Gastroesophageal sphincter (tissue), 3 donors: ENCODE results near the gene CENPO.

ENCODE experiments used
- EP300 ChIP-seq: sonication (generic); formaldehyde crosslinking; IDR thresholded peaks from one replicate; pipeline ENCODE4 v1.6.1; 2017; ENCODE audit warnings: antibody characterized with exemption, mild to moderate bottlenecking
- POLR2A ChIP-seq, 2 donors: fragments of 450-650 bp; IDR thresholded peaks; one replicate each; pipeline ENCODE4 v1.6.1; 2017; ENCODE audit warnings: antibody characterized with exemption in 2 of 2, mild to moderate bottlenecking in 2 of 2, moderate library complexity in 1 of 2
- POLR2AphosphoS5 ChIP-seq: sonication (generic); formaldehyde crosslinking; IDR thresholded peaks from one replicate; pipeline ENCODE4 v1.6.1; 2017; ENCODE audit warnings: antibody characterized with exemption
- TF ChIP-seq, protein P1 (sequence below), 4 experiments: fragments of 200-600 bp in 2 of 4; fragments of 450-650 bp in 2 of 4; sonication (generic) in 1 of 4; IDR thresholded peaks; one replicate each; pipeline ENCODE4 v1.5.1; 2017 to 2019; ENCODE audit warnings: antibody characterized with exemption in 4 of 4, mild to moderate bottlenecking in 2 of 4, moderate library complexity in 2 of 4

DNA sequence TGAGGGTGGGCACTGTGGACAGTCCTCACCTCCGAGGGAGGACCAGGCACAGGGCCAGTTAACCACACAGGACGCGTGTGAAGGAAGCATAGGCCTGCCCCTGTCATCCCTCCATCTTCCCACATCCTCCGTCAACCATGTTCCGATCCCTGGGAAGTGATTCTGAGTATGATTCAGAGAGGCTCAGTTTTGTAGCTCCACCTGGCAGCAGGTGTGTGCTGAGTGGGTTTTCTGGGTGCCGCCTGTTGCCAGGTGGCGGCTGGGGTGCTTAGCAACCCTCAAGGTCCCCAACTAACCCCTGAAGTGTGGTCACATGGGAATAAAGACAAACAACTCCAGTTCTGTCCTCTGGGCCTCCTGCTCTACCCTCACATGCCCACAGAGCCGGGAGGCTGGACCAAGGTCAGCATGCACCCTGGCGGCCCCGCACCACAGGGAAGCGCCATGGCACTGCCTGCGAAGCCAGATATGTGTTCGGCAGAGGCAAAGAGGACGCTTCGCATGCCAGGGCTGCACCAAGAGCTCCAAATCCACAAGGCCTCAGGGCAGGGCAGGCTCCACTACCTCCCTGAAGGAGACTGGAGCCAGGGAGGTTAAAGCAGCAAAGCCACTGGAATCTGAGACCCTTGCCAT lies 66.9 kb downstream of the CENPO start:
- TF ChIP-seq POLR2AphosphoS5 (no peak), POLR2A (IDR thresholded peaks at IDR 0.05) (no peak), EP300 (no peak)
- TF ChIP-seq, protein P1, sequence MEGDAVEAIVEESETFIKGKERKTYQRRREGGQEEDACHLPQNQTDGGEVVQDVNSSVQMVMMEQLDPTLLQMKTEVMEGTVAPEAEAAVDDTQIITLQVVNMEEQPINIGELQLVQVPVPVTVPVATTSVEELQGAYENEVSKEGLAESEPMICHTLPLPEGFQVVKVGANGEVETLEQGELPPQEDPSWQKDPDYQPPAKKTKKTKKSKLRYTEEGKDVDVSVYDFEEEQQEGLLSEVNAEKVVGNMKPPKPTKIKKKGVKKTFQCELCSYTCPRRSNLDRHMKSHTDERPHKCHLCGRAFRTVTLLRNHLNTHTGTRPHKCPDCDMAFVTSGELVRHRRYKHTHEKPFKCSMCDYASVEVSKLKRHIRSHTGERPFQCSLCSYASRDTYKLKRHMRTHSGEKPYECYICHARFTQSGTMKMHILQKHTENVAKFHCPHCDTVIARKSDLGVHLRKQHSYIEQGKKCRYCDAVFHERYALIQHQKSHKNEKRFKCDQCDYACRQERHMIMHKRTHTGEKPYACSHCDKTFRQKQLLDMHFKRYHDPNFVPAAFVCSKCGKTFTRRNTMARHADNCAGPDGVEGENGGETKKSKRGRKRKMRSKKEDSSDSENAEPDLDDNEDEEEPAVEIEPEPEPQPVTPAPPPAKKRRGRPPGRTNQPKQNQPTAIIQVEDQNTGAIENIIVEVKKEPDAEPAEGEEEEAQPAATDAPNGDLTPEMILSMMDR (IDR thresholded peaks at IDR 0.05) = no peak
